ENCODE data around the gene EMC6. TPM values are rescaled to one million over a fixed set of nuclear protein-coding genes. Genes with fewer than 3 reads are reported as not detected.

Gene EMC6
- total RNA-seq, 1 experiment from 2014 or later, result 72.2 TPM

DNA sequence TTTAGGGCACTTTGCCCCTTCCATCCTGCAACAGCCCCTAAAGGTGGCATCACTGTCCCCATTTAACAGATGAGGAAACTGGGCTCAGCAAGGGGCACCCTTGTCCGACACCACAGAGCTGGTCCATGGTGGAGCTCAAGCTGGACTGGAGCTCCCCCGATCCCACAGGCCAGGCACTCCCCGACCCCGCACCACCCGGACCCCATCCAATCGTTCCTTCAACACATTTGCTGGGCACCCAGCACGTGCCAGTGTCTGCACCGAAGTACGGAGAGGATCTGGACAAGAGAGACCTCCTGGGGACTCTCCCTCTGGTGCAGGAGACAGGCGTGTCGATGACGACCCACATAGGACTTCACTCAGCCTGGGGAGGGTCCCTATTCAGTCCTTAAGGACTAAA lies 13.4 kb downstream of the EMC6 start:
- H3K23me2 ChIP-seq (ENCODE audit: insufficient read length, low read depth, low read length, poor library complexity, severe bottlenecking), result no peaks in the 10 kb centered on the region
- Mint-ChIP-seq H3K36me3 (ENCODE audit: insufficient read depth in 1 of 3, low read depth in 3 of 3) (no peaks in the 10 kb centered on the region; a peak in 1 of 7 replicates), H3K9me3 (no peaks in the 10 kb centered on the region), H3K27me3 (ENCODE audit: low read depth) (peaks cover 4% of the 10 kb centered on the region; the same call in 1 of the 2 replicates), H3K4me1 (peaks cover 7 to 20% of the 10 kb centered on the region in 2 experiments), H3K4me3 (no peak overlapping the region), H3K27ac (no peak overlapping the region; a peak in 1 of 7 replicates)
- no peaks in the 10 kb centered on the region for H3K27me3 ChIP-seq (ENCODE audit: insufficient read depth, low read length)
- H3K79me2 ChIP-seq (ENCODE audit: insufficient read depth, low read length), result no peaks in the 10 kb centered on the region
- no peak overlapping the region for H3K9ac ChIP-seq (ENCODE audit: extremely low read depth, insufficient read length, low read length)
- H3K56ac ChIP-seq (ENCODE audit: insufficient read length, low read depth, low read length), result no peak overlapping the region
- no peak overlapping the region for H3K14ac ChIP-seq (ENCODE audit: insufficient read depth, low read length)
- no peaks in the 10 kb centered on the region for H3K9me3 ChIP-seq (ENCODE audit: control insufficient read depth, low read depth, low read length)
- no peak overlapping the region for H2BK20ac ChIP-seq (ENCODE audit: low read depth, low read length, poor library complexity, severe bottlenecking)
- no peaks in the 10 kb centered on the region for H4K20me1 ChIP-seq (ENCODE audit: control insufficient read depth, insufficient read depth, insufficient read length)
- WGBS (ENCODE audit: extremely low coverage, insufficient read length, low lambda C conversion rate), result no CpG with 5 or more reads among the region's 12 CpGs
- no peak overlapping the region for H3K4me2 ChIP-seq (ENCODE audit: insufficient read depth, insufficient read length, low read length)
- H3K23ac ChIP-seq (ENCODE audit: insufficient read length, low read depth, low read length), result no peak overlapping the region
- H3K79me1 ChIP-seq (ENCODE audit: insufficient read depth, low read depth, low read length, poor library complexity, severe bottlenecking), result no peaks in the 10 kb centered on the region
- H4K8ac ChIP-seq (replicated peaks; ENCODE audit: insufficient read length, low read depth, low read length), result no peak overlapping the region
- no peak overlapping the region for H4K91ac ChIP-seq (ENCODE audit: insufficient read length, low read depth, low read length)
- no peak overlapping the region for H2BK120ac ChIP-seq (ENCODE audit: low read depth, low read length, poor library complexity, severe bottlenecking)
- H3K4me1 ChIP-seq (ENCODE audit: insufficient read depth, low read length), result no peaks in the 10 kb centered on the region
- H3K27ac ChIP-seq (ENCODE audit: insufficient read length, low read depth, low read length), result no peak overlapping the region
- no peak overlapping the region for H2BK5ac ChIP-seq (ENCODE audit: insufficient read length, low read length)
- H4K5ac ChIP-seq (ENCODE audit: insufficient read length, low read depth, low read length), result no peak overlapping the region
- no peak overlapping the region for H2BK12ac ChIP-seq (ENCODE audit: insufficient read length, low read depth, low read length)
- H3K4ac ChIP-seq (ENCODE audit: low read depth, low read length), result no peak overlapping the region
- H3K18ac ChIP-seq (ENCODE audit: insufficient read length, low read depth, low read length), result no peak overlapping the region
- no peak overlapping the region for H3T11ph ChIP-seq (ENCODE audit: low read length)
- no peak overlapping the region for H2AK5ac ChIP-seq (ENCODE audit: insufficient read length, low read length)
- no peak overlapping the region for H2AFZ ChIP-seq (ENCODE audit: low read length)
- no peak overlapping the region for H2BK15ac ChIP-seq (ENCODE audit: low read depth, low read length)
- TF ChIP-seq, protein P1, sequence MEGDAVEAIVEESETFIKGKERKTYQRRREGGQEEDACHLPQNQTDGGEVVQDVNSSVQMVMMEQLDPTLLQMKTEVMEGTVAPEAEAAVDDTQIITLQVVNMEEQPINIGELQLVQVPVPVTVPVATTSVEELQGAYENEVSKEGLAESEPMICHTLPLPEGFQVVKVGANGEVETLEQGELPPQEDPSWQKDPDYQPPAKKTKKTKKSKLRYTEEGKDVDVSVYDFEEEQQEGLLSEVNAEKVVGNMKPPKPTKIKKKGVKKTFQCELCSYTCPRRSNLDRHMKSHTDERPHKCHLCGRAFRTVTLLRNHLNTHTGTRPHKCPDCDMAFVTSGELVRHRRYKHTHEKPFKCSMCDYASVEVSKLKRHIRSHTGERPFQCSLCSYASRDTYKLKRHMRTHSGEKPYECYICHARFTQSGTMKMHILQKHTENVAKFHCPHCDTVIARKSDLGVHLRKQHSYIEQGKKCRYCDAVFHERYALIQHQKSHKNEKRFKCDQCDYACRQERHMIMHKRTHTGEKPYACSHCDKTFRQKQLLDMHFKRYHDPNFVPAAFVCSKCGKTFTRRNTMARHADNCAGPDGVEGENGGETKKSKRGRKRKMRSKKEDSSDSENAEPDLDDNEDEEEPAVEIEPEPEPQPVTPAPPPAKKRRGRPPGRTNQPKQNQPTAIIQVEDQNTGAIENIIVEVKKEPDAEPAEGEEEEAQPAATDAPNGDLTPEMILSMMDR (conservative IDR thresholded peaks at IDR 0.05), result no peak
- peak; percentile 28 for DNase-seq
